DND-41 (cell line): Measurements from ENCODE around the gene CASS4.

ENCODE experiments used
- EZH2 ChIP-seq: IDR thresholded peaks from 3 replicates; pipeline ENCODE4 v1.6.1; 2012; ENCODE audit warnings: borderline replicate concordance, low read depth, mild to moderate bottlenecking, moderate library complexity, low read length, inconsistent platforms; ENCODE audit not compliant: severe bottlenecking
- TF ChIP-seq, protein P1 (sequence below): IDR thresholded peaks from 2 replicates; pipeline ENCODE4 v1.5.1; 2012; ENCODE audit warnings: borderline replicate concordance, low read length, moderate library complexity, mild to moderate bottlenecking; ENCODE audit not compliant: poor library complexity, severe bottlenecking; ENCODE audit errors: extremely low read depth

DNA sequence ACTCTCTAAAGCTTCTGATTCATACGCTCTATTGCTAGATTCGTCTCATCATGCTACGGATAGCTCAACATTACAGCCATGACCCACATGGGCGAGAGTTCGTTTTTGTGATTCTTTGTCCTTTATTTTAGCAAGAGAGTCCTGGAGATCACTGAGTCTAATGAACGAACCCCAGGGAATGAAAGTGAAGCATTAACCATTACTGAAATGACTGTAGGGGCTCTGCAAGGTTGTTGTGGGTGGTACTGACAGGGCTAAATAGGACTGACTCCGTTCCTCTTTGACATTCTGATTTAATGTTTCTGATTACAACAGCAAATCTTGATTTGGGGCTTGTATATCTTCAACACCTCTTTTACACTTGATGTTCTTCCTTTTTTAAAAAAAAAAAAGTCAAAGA, 42.7 kb downstream of the CASS4 start:
- TF ChIP-seq, protein P1, sequence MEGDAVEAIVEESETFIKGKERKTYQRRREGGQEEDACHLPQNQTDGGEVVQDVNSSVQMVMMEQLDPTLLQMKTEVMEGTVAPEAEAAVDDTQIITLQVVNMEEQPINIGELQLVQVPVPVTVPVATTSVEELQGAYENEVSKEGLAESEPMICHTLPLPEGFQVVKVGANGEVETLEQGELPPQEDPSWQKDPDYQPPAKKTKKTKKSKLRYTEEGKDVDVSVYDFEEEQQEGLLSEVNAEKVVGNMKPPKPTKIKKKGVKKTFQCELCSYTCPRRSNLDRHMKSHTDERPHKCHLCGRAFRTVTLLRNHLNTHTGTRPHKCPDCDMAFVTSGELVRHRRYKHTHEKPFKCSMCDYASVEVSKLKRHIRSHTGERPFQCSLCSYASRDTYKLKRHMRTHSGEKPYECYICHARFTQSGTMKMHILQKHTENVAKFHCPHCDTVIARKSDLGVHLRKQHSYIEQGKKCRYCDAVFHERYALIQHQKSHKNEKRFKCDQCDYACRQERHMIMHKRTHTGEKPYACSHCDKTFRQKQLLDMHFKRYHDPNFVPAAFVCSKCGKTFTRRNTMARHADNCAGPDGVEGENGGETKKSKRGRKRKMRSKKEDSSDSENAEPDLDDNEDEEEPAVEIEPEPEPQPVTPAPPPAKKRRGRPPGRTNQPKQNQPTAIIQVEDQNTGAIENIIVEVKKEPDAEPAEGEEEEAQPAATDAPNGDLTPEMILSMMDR = no peak
- no peak for TF ChIP-seq EZH2
